ENCODE data around the gene PLEKHG4B.
"Not testable (repeated sequence)": the region's sequence is repeated elsewhere in the genome, so short reads cannot be mapped to it uniquely, and the experiment has no call there.

PLEKHG4B gene

DNA sequence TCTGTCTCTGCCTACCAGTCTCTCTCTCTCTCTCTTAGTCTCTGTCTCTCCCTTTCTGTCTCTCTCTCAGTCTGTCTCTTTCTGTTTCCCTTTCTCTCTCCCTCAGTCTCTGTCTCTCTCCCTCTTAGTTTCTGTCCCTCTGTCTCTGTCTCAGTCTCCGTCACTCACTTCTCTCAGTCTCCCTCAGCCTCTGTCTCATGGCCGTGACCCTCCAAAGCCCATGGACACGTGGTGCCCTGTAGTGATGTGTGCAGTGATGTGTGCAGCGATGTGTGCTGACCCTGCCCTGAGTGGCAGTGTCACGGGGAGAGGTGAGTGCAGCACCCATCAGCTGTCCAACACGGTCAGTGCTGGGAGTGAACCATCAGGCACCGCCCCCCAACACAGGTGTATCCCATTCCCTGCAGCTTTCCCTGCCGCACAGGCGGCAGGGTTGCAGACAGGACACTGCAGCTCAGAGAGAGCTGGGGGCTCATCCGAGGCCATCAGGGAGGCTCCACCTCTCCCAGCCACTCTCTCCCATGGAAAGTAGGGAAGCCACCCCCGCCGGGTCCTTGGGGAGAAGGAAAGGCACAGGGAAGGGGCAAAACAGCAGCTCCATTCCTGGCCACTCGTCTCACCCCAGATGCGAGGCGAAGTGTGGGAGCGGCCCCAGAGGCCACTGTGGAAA, 98.5 kb downstream of the PLEKHG4B start:
- DNase-seq: no peak

DNA sequence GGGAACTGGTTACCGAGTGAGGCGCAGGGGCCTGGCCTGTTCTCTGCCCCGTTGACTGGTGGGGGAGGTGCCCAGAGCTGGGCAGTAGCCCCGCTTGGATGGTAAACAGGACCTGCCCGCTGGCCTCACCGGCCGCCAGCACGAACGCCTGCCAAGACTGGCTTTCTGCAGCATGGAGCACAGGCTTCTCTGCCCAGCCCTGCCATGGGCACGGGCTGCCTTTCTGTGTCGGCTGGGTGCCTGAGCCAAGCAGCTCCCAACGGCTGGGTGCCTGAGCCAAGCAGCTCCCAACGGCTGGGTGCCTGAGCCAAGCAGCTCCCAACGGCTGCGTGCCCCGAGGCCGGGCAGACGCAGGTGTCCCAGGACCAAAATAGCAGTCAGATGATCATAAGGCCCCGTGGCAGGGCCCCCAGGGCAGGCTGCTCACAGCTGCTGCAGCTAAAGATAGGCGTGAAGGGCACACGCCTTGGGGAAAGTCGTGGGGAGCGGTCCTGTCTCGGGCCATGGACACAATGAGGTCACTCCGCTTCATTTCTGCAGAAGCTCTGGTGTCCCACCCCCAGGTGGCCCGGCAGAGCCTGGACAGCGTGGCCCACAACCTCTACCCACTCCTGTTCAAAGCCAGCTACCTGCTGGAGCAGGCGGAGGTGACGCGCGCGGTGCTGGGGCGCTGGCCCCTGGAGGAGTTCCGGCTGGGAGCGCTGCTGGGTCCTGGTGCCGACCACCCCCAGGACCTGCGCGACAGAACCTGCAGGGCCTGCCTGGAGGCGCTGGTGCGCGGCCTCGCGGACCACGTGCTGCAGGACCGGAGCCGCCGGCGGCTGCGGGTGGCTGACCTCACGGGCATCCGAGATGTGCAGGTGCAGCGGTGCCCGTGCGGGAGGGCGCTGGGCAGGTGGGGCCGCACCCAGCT, 99.3 kb downstream of the PLEKHG4B start, which contains the start of gene LRRC14B:
Gene LRRC14B (plus strand): TSS at position 460 of the 913 bp plus-strand sequence. CDS start 44 bp downstream, at position 504.
- peak; percentile 67 for DNase-seq

DNA sequence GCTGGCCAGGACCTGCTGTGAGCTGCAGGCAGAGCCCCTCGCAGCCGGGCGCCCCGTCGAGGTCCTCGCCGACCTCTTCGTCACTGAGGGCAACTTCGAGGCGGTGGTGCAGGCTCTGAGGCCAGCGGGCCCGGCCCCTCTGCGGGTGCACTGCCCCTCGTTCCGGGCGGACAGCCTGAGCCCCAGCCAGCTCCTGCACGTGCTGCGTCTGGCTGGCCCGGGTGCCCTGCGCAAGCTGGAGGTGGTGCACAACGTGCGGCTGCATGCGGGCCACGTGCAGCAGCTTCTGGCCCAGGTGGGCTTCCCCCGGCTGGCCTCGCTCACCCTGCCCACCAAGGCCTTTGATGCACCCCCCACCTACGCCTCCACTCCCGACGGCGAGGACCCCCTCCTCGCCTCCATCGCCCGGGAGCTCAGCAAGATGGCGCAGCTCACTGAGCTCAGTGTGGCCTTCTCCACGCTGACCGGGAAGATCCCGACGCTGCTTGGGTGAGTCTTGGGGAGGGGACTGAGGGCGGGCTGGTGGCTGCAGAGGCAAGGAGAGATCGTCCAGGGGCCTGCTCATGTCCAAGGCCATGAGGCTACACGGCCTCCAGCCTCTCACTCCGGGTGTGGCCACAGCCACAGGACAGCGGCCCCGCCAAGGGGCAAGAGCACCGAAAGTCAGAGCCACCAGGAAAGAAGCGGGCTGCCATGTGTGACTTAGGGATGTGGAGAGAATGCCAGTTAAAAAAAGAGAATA, 100.2 kb downstream of the PLEKHG4B start:
- no peak for DNase-seq

DNA sequence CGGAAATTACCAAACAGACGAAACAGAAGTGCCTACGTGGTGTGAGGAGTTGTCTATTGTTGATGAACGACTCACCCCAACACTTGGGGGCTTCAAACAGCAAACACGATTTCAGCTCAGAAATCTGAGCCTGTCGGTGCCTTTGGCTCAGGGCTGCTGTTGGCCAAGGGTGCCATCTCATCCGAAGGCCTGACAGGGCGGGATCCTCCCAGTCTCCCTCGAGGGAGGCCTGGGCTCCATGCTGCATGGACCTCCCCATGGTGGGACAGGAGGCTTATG, 100.7 kb downstream of the PLEKHG4B start:
- no peak for DNase-seq

DNA sequence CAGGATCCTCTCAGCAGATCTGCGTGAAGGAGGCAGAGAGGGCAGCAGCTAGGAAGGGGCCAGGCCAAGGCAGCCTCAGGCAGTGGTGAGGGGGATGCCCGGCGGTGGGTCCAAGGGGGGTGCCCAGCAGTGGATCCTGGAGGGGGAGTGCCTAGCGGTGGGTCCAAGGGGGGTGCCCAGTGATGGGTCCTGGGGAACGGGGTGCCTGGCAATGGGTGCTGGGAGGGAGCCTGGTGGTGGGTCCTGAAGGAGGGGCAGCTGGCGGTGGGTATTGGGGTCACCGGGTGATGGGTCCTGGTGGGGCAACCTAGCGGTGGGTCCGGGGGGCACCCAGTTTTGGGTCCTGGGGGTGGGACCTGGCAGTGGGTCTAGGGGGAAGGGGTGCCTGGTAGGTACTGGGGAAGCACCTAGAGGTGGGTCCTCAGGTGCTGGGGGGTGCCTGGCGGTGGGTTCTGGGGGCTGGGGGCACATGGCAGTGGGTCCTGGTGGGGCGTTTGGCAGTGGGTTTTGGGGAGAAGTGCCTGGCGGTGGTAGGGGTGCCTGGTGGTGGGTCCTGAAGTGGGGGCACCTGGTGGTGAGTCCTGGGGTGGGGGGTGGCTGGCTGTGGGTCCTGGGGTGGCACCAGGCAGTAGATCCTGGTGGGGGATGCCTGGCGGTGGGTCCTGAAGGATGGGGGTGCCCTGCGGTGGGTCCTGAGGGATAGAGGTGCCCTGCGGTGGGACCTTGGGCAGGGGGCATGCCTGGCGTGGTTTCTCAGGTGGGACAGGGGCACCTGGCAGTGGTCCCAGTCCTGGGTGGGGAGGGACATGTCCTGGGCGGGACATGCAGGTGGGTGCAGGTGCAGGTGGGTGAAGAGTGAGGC, 101.2 kb downstream of the PLEKHG4B start:
- DNase-seq: no peak

DNA sequence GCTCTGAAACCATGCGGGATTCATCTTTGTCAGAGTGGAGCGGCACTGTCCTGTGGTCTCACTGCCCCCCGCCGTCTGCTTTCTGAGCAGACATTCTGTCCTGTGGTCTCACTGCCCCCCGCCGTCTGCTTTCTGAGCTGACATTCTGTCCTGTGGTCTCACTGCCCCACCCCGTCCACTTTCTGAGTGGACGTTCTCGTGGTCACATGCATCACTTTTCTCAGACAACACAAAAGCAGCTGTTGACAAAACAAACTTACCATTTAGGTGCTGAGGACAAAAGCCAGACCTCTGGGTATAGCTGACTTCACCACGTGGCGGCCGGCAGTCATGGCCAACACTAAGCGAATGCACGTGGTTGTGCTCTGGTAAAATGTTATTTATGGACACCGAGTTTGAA, 102.1 kb downstream of the PLEKHG4B start:
- no peak for DNase-seq

DNA sequence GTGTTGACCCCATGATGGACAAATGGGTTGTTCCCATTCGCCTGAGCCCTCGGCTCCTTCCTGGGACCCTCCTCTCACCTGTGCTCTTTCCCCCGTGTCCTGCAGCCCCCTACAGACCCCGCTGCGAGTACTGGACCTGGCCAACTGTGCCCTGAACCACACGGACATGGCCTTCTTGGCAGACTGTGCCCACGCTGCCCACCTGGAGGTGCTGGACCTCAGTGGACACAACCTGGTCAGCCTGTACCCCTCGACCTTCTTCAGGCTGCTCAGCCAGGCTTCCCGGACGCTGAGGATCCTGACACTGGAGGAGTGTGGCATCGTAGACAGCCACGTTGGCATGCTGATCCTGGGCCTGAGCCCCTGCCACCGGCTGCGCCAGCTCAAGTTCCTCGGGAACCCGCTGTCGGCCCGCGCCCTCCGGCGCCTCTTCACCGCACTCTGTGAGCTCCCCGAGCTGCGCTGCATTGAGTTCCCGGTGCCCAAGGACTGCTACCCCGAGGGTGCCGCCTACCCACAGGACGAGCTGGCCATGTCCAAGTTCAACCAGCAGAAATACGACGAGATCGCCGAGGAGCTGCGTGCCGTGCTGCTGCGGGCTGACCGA, 102.7 kb downstream of the PLEKHG4B start:
- no peak for DNase-seq

DNA sequence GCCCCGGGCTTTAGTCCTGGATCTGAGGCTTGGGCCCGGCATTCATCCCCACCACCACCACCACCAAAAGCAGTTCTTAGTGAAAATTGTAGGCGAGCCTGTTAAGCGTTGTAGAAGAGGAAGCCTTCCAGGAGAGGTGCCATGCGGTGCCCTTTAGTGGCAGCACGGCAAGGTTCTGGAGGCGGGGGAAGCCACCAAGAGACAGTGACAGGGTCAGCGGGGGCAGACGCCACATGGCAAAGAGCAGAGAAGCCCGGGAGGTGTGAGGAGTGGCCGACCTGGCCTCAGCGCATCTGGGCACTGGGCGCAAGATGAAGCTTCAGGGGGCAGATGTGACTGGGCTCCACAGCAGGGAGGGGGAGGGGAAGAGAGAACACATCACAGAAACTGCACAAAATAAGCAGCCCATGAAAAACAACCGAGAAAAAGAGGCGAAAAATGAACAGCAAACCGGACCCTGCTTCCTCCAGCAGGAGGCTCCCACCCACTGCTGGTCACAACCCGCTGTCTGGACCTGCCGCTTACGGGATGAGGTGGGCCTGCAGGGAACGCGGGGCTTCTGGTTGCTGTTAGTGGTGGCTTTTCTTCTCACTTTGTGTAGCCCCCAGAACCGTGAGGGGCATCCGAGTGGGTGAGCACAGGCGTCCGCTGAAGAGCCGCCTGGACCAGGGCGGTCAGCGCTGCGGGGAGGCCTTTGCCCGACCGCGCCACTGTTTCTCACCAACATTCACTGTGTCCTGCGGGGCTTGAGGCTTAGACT, 103.6 kb downstream of the PLEKHG4B start:
- DNase-seq: no peak

DNA sequence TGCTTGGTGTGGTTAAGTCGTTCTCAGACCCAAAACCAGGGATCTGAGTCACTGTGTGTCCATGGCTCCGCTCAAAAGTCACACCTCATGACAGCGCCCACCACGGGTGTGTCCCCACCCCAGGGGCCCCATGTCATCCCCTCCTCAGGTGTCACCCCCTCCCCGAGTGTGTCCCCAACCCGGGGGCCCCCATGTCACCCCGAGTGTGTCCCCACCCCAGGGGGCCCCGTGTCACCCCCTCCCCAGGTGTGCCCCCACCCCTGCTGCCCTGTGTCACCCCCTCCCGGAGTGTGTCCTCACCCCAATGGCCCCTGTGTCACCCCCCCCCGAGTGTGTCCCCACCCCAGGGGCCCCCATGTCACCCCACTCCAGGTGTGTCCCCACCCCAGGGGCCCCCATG, 104.4 kb downstream of the PLEKHG4B start:
- DNase-seq: no peak

DNA sequence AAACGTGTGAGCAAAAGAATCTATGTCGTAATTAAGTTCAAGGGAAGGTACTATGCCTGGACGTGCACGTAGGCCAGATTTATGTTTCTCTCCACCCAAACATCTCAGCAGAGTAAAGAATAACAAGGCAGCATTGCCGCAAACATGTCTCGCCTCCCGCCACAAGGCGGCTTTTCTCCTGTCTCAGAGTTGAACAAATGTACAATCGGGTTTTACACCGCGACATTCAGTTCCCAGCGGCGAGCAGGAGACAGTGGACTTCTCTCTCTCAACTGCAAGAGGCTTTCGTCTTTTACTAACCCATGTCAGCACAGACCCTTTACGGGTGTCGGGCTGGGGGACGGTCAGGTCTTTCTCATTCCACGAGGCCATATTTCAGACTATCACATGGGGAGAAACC, 105.1 kb downstream of the PLEKHG4B start:
- DNase-seq: not testable (repeated sequence)

DNA sequence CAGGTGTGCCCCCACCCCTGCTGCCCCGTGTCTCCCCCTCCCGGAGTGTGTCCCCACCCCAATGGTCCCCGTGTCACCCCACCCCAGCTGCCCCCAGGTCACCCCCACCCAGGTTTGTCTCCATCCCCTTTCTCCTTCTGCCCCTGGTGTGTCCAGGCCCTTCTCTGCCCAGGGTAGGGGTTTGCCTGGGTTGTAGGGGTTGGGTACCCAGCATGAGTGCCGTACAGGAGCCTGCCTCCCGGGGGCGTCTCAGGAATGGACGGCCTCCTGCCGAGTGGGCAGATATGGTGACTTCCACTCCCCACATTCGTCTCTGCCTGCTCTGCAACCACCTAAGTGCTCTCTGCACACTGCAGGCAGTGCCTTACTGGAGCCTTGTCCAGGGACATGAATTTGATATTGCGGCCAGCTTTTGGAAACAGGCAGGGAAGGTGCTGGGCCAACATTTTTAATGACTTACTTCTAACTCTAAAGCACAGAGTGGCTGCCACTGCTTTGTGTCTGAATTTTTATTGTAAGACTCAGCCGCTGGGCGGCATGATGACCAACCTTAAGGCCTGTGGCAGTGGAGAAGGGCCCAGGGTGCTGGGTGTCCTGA, 106.0 kb downstream of the PLEKHG4B start:
- no peak for DNase-seq

DNA sequence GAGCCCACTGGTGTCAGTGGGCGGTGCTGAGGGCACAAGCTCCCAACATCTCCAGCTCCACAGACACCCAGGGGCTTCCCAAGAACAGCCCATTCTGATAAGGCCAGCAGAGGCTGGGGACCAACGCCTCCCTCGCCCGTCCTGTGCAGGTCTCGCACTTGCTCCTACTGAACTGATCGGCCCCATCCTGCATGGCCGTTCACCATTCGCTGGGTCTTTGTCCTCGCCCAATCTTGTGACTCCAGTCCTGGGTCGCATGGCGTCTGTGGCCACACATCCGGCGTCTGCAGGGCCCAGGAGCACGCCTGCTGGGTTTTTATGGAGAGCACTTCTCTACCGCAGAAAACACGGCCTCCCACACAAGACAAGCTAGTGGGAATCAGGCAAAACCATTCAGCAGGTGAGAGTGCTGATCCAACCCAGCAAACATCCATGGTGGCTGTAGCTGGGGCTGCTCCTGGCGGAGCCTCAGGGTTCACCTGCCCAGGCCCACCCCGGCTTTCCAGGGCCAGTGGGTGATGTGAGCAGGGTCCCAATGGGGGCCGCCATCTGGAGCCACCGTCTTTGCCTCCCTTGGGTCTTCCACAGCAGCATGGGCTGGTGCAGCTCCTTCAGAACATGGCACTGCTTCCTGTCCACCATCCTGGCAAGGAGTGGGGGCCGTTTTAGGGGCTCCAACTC, 106.7 kb downstream of the PLEKHG4B start:
- no peak for DNase-seq

DNA sequence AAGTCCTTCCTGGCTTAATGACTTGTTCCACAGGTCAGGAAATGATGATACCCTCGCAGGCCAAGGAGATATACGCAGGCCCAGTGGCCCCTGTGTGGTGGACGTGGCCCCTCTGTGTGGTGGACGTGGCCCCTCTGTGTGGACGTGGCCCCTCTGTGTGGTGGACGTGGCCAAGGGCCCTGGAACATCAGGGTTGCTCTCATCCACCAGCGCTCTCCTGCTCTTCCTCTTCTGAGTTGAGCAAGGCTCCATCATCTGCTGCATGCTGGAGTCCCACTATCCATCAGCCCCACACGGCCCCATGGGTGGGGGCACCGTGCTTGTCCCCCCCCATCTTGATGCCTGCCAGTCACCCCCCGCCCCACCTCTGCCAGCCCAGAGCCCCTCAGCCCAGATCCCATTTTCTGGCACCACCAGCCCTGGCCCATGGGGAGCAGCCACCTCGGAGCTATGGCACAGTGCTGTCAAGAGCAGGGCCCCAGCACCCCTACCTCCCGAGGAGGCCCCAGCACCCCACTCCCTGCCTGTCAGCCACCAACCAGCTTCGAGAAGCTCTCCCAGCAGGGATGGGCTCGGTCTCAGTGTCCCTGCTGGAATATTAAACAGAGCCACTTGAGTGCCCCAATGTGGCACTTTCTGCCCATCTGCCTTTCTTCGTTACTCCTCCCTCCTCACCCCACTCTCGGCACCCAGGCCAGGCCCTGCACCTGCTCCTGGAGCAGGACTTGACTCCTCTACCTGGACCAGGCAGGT, 107.4 kb downstream of the PLEKHG4B start:
- DNase-seq: no peak

DNA sequence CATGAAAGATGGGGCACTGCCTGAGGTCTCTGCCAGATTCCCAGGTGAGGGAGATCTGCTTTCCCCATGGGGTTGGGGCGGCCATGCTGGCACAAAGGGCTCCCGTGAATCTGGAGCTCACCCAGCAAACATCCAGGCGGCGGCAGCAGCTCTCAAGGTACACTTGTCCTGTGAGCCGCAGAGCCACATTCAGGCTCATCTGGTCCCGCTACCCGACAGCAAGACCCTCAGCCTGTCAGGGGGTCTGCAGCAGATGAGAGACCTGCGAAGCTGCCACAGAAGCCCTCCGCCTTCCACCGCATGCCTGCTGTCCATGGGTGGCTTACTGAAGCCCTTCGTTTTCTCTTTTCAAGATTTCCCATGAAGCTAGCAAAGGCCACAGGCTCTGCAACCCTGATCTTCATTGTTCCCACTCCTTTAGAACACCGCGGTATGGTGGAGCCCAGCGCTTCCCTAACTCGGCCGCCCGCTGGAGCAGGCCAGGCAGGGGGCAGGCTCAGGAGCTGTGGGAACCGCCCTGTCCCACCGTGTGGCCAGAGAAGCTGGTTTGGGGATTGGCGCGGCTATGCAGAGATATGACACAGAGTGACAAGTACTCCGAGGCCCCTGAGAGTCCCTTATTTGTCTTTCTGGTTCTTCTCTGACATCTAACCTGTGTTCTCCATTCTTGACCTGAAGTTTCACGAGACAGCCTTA, 108.1 kb downstream of the PLEKHG4B start:
- DNase-seq: no peak

DNA sequence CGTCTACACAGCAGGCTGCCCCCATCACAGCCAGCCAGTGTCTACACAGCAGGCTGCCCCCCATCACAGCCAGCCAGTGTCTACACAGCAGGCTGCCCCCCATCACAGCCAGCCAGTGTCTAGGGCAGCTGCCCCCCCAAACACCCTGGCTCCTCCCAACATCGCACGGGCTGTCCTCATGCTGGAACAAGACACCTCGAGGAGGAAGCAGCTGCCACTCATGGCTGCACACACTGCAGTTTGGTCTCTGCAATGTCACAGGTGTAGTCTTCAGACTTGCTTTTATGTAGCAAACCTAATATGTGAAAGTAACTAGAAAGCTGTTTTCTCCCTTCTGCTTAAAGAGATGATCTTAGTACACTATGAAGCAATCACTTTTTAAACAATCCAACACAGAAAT, 109.0 kb downstream of the PLEKHG4B start:
- no peak for DNase-seq

DNA sequence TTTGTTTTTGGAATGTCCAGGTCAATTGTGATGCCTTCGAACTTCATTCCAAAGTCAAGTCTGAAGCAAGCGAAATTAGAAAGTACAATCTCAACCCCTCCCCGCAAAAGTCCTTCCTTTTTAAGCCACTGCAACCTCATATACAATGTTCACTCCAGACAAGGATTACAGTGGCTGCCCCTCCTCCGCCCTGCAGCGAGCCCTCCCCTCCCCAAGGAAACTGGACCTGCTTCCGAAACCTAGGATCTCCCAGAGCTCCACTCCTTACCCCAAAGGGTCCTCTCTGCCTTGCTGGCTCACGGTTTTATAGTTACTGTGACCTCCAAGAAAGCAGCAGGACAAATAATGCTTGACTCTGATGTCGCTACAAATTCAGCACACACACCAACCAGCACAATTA, 109.7 kb downstream of the PLEKHG4B start:
- no peak for DNase-seq

DNA sequence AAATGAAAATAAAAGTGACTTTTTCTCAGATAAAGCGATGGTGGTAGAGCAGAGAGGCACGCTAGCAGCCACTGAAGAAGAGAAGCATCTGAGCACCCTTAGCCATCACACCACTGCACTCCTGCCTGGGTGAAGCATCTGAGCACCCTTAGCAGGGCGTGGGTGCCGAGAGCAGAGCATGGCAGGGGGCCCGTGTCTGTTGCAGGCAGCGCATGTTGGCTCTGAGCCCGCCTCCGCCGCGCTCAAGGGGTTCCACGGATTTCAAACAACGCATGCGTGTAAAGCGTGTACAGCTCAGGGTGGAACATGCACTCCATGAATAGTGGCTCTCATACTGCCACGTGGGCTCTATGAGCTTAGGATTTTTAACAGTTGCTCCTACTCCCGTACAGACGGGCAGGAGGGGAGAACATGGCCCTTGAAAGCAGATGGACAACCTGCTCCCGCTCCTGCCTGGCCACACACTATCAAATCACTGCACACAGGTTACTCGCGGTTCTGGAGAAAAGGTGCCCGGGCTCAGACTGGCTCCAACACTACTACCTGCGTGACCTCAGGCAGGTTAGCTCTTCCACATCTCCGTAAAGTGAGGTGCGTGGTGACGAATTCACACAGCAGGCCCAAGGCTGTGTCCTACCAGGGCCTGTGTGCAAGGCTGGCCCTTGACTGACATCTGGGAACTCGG, 111.4 kb downstream of the PLEKHG4B start:
- no peak for DNase-seq

DNA sequence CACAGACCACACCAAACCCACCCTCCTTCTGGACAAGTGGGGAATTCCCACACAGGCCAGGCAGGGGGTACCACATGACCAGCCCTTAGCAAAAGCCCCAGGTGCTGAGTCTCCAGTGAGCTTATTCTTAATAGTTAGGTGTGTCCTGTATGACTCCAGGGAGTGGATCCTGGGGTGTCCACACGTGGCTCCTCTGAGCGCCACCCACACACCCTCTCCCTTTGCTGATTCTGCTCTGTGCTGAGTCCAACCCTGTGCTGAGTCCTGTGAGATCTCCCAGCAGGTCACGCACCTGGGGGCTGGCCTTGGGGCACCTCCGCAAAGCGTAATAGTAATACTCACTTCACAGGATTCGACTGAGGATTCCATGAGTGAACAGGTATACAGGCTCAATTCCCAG, 112.0 kb downstream of the PLEKHG4B start:
- DNase-seq: no peak

Measured in activated CD8-positive, alpha-beta memory T cell treated with anti-CD3 and anti-CD28 coated beads for 24 hours (primary cell).